HEK293 (cell line): Measurements from ENCODE around the gene ASCC1.

Experiments used
- SETDB1 ChIP-seq: IDR thresholded peaks from one replicate; pipeline ENCODE4 v1.6.1; 2017; ENCODE audit warnings: mild to moderate bottlenecking, low read length, moderate library complexity, mixed read lengths; ENCODE audit not compliant: insufficient read length
- ZNF121 ChIP-seq: fragments of 450-650 bp; formaldehyde crosslinking; IDR thresholded peaks from 2 replicates; pipeline ENCODE4 v1.5.1; 2016; ENCODE audit warnings: missing biosample characterization, missing genetic modification characterization
- ZNF426 ChIP-seq: fragments of 450-650 bp; formaldehyde crosslinking; IDR thresholded peaks from 2 replicates; pipeline ENCODE4 v1.5.1; 2017; ENCODE audit warnings: missing biosample characterization, missing genetic modification characterization, mild to moderate bottlenecking, inconsistent platforms, moderate library complexity
- TF ChIP-seq, protein P1 (sequence below): fragments of 450-650 bp; formaldehyde crosslinking; IDR thresholded peaks from 2 replicates; pipeline ENCODE4 v1.5.1; 2016; ENCODE audit warnings: missing biosample characterization, missing genetic modification characterization
- TF ChIP-seq, protein P2 (sequence below): fragments of 450-650 bp; formaldehyde crosslinking; conservative IDR thresholded peaks from 2 replicates; pipeline ENCODE4 v1.5.1; 2016; ENCODE audit warnings: low read depth, missing biosample characterization, missing genetic modification characterization
- TF ChIP-seq, protein P3 (sequence below): fragments of 450-650 bp; formaldehyde crosslinking; IDR thresholded peaks from 2 replicates; pipeline ENCODE4 v1.5.1; 2016; ENCODE audit warnings: missing biosample characterization, missing genetic modification characterization

DNA sequence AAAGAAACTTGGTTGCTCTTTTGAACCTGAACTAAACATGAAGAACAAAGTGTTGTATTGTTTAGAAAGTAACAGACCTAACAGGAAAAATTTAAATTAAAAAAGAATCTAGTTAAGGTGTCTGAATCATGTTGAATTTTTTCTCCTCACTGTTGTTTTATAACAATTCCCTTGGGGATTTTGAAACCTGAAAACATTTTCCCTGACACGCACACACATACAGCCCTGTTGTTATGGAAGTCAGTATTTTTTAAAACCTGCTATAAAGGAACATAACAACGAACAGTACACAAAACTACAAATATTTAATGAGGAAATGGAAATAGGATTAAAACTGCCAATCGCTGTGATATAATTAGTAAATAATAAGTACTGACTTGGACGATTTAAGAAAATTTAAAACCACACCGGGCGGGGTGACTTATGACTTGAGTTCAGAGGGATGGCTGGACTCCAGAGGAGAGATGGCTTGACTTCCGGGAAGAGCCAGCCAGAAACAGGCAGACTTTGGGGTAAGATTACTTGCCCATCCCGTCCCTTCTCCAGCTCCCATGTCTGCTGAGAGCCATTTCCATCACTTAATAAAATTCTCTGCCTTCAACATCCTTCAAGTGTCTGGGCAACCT is 111.5 kb downstream of the ASCC1 start:
- TF ChIP-seq, protein P1, sequence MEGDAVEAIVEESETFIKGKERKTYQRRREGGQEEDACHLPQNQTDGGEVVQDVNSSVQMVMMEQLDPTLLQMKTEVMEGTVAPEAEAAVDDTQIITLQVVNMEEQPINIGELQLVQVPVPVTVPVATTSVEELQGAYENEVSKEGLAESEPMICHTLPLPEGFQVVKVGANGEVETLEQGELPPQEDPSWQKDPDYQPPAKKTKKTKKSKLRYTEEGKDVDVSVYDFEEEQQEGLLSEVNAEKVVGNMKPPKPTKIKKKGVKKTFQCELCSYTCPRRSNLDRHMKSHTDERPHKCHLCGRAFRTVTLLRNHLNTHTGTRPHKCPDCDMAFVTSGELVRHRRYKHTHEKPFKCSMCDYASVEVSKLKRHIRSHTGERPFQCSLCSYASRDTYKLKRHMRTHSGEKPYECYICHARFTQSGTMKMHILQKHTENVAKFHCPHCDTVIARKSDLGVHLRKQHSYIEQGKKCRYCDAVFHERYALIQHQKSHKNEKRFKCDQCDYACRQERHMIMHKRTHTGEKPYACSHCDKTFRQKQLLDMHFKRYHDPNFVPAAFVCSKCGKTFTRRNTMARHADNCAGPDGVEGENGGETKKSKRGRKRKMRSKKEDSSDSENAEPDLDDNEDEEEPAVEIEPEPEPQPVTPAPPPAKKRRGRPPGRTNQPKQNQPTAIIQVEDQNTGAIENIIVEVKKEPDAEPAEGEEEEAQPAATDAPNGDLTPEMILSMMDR (tag by site-specific recombination), result no peak
- TF ChIP-seq, protein P2, sequence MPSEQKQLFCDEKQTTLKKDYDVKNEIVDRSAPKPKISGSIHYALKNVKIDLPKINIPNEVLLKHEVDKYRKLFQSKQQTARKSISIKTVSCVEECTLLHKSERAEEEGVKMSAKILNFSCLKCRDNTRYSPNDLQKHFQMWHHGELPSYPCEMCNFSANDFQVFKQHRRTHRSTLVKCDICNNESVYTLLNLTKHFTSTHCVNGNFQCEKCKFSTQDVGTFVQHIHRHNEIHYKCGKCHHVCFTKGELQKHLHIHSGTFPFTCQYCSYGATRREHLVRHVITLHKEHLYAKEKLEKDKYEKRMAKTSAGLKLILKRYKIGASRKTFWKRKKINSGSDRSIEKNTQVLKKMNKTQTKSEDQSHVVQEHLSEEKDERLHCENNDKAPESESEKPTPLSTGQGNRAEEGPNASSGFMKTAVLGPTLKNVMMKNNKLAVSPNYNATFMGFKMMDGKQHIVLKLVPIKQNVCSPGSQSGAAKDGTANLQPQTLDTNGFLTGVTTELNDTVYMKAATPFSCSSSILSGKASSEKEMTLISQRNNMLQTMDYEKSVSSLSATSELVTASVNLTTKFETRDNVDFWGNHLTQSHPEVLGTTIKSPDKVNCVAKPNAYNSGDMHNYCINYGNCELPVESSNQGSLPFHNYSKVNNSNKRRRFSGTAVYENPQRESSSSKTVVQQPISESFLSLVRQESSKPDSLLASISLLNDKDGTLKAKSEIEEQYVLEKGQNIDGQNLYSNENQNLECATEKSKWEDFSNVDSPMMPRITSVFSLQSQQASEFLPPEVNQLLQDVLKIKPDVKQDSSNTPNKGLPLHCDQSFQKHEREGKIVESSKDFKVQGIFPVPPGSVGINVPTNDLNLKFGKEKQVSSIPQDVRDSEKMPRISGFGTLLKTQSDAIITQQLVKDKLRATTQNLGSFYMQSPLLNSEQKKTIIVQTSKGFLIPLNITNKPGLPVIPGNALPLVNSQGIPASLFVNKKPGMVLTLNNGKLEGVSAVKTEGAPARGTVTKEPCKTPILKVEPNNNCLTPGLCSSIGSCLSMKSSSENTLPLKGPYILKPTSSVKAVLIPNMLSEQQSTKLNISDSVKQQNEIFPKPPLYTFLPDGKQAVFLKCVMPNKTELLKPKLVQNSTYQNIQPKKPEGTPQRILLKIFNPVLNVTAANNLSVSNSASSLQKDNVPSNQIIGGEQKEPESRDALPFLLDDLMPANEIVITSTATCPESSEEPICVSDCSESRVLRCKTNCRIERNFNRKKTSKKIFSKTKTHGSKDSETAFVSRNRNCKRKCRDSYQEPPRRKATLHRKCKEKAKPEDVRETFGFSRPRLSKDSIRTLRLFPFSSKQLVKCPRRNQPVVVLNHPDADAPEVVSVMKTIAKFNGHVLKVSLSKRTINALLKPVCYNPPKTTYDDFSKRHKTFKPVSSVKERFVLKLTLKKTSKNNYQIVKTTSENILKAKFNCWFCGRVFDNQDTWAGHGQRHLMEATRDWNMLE (tag by site-specific recombination), result no peak
- no peak for TF ChIP-seq ZNF121 (tag by site-specific recombination)
- TF ChIP-seq SETDB1, result no peak
- no peak for TF ChIP-seq ZNF426 (tag by site-specific recombination)
- TF ChIP-seq, protein P3, sequence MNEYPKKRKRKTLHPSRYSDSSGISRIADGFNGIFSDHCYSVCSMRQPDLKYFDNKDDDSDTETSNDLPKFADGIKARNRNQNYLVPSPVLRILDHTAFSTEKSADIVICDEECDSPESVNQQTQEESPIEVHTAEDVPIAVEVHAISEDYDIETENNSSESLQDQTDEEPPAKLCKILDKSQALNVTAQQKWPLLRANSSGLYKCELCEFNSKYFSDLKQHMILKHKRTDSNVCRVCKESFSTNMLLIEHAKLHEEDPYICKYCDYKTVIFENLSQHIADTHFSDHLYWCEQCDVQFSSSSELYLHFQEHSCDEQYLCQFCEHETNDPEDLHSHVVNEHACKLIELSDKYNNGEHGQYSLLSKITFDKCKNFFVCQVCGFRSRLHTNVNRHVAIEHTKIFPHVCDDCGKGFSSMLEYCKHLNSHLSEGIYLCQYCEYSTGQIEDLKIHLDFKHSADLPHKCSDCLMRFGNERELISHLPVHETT (tag by site-specific recombination), result no peak
